Stimulated activated CD8-positive, alpha-beta memory T cell treated with anti-CD3 and anti-CD28 coated beads, Interleukin-12 subunit alpha, Interleukin-12 subunit beta, amount 100 ng/mL, for 24 hours (primary cell): ENCODE measurements around the gene TUBGCP6.
"Not testable (repeated sequence)": the region's sequence is repeated elsewhere in the genome, so short reads cannot be mapped to it uniquely, and the experiment has no call there.

Experiments used
- DNase-seq: peaks from one replicate; pipeline ENCODE4 v3.0.0-alpha.2; 2020; ENCODE audit errors: extremely low read depth

Gene TUBGCP6

DNA sequence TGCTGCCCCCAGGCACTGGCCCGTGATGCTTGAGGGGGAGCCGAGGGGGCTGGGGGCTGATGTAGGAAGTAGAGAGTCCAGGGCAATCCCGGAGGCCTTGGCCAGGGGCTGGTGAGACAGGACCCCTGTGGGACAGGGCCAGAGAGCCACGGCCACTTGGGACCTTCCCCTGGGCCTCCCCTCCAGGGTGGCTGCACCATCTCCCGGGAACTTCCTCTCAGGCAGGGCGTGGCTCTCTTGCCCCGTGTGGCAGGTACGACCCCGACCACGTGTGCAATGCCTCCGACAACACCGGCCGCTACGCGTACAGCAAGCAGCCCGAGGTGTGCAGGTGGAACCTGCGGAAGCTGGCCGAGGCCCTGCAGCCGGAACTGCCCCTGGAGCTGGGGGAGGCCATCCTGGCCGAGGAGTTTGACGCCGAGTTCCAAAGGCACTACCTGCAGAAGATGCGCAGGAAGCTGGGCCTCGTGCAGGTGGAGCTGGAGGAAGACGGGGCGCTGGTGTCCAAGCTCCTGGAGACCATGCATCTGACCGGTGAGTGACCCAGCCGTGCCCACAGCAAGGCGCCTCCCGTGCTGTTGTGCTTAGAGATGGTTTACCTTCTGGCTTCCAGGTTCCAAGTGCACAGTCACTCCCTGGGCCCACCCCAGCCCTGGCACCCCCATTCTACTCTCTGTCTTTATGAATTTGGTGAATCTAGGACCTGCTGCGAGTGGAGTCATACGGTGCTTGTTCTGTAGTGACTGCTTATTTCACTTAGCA is 34.3 kb downstream of the TUBGCP6 start:
- no peak for DNase-seq

DNA sequence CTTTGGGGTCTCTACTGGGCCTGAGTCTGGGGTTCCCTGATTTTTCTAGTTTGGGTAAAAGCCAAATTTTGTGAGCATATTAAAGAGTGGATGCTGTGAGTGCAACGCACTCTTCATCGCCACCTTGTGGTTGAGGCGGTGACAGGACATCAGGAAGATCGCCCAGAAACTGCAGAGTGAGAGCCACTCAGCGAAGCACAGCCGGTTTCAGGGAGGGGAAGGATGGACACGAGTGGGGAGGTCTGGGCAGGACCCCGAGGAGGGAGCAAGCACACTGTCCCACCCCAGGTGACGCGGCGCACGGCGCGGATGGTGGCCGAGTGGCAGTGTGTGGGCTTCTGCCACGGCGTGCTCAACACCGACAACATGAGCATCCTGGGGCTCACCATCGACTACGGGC is 34.9 kb downstream of the TUBGCP6 start:
- no peak for DNase-seq

DNA sequence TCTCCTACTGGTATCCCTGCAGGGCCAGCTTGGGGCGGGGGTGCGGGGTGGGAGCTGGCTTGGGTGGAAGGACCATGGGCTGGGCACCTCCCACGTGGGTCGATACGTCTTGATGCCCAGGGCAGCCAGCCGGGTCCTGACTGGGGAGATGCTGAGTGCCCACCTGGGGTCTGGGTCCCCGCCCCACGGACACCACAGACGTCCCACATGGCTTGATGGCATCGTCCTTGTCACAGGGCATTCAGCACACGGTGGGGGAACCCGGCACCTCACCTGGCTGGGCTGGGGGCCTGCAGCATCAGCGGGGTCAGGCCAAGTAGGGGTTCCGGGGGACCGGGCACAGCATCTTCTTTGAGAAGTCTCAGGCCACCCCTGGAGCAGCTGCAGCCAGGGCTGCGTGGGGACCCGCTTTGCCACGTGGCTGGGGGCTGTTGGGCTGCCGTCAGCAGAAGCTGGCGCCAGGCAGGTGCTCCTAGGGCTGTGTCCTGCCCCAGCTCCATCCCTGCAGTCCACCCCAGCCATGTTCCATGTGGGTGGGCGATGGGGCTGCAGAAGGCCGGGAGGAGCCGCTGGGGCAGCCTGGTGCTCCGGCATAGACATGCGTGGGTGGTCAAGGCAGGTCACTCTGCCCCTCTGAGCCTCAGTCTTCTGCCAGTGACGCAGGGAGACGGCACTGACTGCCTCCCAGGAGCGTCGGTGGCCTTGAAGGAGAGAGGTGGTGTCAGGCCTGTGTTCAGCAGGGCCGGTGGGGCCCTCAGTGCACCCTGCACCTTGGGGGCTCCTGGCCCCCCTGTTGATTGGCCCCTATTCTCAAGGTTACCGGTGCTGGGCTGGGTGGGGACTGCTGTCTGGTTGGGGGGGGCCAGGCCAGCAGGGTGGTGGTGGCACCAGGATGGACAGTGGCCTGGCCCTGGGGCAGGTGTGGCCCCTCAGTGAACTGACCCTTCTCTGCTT is 35.6 kb downstream of the TUBGCP6 start:
- no peak for DNase-seq

DNA sequence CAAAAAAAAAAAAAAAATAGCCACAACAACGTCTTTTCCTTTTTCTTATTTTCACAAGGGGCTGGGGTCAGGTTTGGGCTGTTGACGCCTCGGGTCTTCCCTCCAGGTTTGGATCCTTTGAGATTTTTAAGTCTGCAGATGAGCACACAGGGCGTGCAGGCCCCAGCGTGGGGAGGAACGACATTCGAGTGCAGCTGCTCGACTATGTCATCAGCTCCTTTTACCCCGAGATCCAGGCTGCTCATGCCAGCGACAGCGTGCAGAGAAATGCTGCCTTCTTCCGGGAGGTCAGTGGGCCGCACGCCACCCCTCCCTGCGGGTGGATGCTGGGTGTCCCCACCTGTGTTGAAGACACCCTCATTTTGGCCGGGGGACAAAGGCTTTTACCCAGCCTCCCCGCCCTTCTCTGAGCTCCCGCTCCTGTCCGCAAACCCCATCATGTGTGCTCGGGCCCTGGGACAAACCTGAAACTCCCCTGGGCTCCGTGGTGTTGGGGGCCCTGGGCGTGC is 36.3 kb downstream of the TUBGCP6 start:
- DNase-seq: no peak

DNA sequence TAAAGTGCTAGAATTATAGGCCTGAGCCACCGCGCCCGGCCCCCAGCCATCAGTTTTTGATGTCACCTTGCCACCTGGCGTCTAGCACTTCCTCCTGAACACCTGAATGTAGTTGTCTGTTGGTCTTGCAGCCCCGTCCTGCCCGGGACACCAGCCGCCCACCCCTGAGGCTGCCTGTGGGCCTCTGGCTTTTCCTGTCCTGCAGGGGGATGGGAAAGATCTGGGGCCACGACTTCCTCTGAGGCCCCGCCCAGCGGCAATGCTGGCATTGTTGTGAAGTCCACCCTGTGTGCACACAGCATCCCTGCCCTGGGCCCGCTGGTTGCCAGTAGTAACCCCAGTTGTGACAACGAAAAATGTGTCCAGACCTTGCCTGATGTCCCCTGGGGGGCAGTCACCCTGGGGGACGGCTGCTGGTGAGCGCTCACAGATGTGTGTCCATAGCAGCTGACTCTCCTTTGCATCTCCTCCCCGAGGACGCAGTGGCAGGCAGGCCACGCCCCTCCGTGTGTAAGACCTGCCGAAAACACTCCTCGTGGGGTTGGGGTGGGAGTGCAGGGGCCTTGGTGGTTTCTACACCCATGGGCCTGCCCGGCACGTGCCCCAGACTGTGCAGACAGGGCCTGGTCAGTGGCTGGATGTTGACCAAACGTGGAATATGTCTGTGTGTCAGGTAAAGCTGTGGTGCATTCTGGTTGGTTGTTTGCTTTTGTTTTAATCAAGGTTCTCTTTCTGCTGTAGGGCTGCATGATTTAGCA is 37.3 kb downstream of the TUBGCP6 start:
- DNase-seq: no peak

DNA sequence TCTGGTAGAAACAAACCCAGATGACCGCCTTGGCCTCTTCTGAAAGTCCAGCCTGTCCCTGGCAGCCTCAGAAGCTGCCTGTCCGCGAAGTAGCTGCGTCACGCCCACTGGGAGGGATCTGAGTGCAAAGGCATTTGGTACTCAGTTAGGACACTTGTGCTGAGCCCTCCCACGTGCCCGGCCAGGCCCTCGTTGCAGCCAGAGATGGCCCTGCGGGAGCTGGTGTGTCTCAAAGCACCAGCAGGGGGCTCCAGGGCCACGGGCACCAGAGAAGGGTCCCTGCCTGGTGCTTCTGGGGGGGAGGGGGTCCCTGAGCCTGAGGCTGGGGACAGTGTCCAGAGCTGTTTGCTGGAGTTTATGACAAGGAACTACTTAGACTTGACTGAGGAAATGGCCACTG is 38.2 kb downstream of the TUBGCP6 start:
- DNase-seq: no peak

DNA sequence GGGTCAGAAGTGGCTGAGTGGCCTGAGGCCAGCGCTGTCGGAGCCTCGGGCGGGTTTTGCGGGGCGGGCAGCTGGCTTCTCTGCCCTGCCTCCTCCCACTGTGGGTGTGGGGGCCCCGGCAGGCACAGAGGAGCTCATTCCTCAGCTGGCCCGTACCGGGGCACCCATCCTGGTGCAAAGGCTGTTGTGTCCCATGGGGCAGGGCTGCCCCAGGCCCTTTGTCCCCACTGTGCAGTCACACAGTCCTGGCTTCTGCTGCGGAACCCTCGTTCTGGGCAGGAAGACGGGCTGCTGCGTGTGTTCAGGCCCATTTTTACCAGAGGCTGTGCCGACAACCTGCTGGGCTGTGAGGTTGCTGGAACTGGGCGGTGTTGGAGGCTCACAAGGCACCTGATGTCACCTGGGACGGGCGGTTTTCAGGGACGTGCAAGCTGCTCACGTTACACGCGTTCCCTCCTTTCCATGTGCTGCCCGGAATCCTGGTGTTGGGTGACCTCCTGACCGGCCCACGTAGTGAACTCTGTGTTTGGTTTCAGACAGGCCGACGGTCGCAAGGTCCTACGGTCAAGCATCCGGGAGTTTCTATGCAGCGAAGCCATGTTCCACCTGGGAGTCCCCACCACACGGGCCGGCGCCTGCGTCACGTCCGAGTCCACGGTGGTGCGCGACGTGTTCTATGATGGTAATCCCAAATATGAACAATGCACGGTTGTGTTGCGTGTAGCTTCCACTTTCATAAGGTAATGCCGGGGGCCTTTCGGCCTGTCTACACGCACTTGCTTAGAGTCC is 38.8 kb downstream of the TUBGCP6 start:
- no peak for DNase-seq

DNA sequence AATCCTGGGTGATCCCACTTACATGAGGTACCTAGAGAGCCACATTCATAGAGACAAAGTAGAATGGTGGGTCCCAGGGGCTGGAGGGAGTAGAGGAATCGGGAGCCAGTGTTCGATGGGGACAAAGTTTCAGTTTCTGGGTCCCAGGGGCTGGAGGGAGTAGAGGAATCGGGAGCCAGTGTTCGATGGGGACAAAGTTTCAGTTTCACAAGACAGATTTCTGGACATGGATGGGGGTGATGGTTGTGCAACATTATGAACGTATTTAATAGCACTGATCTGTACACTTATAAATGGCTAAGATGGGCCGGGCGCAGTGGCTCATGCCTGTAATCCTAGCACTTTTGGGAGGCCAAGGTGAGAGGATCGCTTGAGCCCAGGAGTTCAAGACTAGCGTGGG is 39.8 kb downstream of the TUBGCP6 start:
- not testable (repeated sequence) for DNase-seq

DNA sequence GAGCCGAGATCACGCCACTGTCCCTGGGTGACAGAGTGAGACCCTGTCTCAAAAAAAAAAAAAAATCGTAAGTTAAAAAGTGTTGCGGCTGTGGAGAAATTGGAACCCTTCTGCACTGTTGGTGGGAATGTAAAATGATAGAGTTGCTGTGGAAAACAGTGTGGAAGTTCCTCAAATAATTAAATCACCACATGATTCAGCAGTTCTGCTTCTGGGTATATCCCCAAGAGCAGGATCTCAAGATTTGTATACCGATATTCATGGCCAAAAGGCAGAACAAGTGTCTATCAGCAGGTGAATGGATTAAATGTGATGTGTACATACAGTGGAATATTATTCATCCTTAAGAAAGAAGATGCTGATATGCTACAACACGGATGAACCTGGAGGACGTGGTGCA is 40.3 kb downstream of the TUBGCP6 start:
- DNase-seq: no peak

DNA sequence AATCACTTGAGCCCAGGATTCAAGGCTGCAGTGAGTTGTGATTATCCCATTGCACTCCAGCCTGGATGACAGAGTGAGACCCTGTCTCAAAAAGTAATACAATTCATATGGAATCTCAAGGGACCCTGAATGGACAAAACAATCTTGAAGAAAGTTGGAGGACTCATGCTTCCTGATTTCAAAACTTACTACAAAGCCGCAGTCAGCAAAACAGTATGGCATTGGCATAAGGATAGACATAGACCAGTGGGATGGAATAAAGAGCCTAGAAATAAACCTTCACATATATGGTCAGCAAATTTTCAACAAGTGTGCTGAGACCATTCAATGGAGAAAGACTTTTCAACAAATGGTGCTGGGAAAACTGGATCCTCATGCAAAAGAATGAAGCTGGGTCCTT is 41.5 kb downstream of the TUBGCP6 start:
- DNase-seq: no peak

DNA sequence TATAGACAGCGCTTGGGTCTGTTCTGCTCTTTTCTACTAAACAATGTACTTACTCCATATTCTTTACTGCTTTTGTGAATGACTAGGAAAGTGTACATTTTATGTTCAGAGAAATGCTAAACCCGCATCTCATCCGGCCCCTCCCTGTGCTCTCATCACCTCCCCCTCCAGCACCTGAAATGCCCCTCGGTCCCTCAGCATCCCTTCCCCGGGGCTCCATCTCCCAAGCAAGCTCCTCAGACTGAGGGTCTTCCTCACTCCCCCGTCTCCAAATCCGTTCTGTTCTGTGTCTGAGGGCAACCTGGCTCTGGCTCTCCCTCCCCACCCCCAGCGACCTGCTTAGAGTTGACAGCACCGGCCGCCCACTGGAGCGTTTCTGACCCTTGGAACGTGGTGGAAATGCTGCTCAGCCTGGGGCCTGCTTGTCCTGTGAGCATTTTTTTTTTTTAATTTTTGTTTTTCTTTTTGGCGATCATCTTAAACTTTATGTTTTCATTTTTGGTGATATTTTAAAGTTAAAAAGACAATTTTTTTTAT is 42.6 kb downstream of the TUBGCP6 start:
- DNase-seq: no peak

DNA sequence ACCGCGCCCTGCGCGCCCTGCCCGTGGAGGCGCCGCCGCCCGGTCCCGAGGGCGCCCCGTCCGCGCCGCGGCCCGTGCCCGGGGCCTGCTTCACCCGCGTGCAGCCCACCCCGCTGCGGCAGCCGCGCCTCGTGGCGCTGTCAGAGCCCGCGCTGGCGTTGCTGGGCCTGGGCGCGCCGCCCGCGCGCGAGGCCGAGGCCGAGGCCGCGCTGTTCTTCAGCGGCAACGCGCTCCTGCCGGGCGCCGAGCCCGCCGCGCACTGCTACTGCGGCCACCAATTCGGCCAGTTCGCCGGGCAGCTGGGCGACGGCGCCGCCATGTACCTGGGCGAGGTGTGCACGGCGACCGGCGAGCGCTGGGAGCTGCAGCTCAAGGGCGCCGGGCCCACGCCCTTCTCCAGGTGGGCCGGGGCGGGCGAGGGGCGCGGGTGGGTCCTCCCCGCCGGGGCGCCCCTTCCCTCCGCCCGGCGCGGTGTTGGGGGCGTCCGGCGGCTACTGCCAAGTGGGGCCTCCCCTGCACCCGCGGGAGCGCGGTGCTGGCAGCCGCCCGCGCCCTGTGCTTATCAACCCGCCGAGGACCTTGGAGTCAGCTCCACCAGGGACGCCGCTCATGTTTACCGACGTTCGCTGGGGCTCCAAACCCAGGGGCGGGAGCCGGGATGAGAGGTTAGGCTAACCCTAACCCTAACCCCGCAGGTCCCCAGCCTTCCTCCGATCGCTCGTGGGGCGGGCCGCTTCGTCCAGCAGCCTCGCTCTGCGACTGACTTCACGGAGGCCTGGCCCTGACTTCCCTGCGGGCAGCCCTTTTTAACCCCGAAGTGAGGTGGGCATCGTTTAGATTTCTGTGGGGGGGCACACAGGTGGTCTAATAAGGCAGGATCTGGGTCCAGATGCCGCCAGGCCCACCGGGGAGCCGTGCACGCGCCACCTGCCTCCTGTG is 43.4 kb downstream of the TUBGCP6 start:
- no peak for DNase-seq

DNA sequence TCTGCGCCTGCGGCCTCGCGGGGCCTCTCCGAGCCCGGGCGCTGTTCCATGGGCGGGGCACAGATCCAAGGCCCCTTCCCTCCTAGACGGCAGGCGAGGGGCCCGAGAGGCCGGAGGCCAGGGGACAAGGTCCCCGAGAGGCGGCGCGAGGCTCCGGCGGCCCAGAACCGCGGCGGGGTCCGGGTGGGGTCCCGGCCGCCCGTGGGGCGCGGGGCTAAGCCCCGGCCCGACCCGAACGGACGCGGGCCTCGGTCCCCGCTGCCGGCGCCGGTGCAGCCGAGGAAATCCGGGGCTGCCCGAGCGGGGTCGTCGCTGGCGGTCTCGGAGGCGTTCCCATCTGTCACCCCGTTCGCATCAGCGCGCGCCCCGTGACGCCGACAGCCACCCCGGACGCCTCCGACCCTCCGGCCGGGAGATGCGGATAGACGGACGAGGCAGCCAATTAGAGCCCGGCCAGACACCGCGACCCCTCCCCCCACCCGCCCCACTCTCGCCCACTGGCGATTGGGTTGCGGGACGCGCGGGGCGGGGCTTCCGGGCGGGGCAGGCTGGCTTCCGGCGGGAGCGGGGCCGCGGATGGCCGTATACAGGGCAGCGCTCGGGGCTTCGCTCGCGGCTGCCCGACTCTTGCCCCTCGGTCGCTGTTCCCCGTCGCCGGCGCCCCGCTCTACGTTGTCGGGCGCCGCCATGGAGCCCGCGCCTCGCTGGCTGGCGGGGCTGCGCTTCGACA is 44.2 kb downstream of the TUBGCP6 start, which contains the start of gene SELENOO:
Gene SELENOO (plus strand): TSS at position 551 of the 730 bp plus-strand sequence. CDS start 26 bp downstream, at position 577.
- DNase-seq: peak; percentile 80

DNA sequence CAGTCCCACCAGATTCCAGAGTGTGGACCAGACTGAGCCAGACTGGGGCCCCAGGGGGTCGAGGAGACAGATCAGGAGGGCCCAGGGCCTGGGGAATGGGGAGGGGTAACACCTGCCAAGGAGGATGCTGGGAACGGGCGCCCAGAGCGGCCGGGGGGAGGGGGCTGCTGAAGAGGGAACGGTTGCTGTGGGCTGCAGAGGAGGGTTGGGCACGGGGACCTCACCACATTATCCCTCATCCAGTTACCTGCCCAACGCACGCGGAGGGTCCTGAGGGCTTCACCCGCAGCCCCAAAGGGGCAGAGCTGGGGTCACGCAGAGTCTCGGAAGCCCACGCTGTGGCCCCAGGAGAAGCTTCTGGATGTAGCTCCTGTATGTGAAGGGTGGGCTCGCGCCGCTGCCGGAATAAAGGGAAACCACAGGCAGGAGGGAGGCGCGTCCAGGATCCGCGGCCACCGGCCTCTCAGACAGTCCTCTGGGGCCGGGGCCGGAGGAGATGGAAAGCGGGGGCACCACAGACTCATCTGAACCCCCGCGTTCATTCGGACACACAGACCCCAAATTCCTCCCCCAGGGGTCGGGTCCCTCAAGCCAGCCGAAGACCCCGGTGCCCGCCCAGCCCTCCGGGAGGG is 44.9 kb downstream of the TUBGCP6 start:
- DNase-seq: no peak

DNA sequence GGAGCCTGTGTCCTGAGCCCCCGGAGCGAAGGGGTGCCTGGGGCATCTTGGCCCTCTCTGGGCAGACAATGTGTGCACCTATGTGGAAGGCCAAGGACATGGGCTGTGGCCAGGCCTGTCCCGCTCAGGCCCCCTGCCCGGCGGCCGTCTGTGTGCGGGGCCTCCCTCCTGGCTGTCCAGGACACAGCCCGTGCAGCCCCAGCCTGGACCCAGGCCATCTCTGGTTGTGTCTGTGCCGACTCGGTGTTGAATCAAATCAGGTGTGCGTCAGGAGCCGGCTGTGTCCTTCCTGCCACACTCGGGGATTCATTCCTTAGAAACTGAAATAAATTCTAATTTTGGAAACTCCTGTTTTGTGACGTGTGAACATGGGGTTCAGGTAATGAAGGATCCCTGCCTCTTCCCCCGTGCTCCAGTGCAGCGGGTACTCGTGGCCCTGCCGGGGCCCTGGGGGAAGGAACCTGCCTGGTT is 45.5 kb downstream of the TUBGCP6 start:
- DNase-seq: no peak

DNA sequence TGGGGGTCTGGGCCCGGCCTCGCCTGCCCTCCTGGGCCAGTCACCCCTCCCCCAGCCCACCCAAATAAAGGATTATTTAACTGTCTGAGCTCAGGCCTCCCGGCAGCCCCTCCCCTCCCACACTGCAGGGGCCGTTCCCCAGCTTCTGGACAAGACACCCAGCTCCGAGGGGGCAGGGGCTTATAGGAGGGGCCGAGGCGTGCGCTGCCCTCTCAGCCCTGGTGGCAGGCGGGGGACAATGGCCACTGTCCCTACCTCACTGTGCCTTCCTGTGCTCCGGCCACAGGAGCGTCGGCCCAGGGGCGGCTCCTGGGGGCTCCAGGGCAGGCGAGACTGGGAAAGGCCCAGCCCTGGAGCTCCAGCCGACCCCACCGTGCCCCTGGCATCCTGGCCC is 46.2 kb downstream of the TUBGCP6 start:
- no peak for DNase-seq

DNA sequence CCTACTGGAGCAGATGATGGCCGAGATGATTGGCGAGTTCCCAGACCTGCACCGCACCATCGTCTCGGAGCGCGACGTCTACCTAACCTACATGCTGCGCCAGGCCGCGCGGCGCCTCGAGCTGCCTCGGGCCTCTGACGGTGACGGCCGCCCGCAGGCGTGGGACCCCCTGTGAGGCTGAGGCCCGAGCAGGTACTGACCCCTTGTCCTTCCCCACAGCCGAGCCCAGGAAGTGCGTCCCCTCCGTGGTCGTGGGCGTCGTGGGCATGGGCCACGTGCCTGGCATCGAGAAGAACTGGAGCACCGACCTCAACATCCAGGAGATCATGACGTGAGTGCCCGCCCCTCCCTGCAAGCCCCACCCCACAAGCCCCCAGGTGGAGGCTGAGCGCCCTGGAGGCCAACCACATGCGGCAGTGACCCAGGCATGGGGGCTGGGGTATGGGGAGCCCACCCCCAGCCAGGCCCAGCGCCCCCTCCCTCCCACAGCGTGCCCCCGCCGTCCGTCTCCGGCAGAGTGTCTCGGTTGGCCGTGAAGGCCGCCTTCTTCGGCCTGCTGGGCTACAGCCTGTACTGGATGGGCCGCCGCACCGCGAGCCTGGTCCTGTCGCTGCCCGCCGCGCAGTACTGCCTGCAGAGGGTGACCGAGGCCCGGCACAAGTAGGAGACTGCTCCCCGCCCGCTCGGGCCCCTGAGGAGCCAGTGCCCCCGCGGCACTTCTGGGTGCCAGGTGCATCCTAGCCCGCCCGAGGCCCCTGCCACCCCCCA is 46.8 kb downstream of the TUBGCP6 start:
- DNase-seq: no peak
